ENCODE measurements around the gene ITGA8. TPM values are rescaled to one million over a fixed set of nuclear protein-coding genes. Genes with fewer than 3 reads are reported as not detected.
"Not testable (repeated sequence)": the region's sequence is repeated elsewhere in the genome, so short reads cannot be mapped to it uniquely, and the experiment has no call there.

ITGA8 gene
- 0.13 and 0.14 TPM in 2 replicates for total RNA-seq

DNA sequence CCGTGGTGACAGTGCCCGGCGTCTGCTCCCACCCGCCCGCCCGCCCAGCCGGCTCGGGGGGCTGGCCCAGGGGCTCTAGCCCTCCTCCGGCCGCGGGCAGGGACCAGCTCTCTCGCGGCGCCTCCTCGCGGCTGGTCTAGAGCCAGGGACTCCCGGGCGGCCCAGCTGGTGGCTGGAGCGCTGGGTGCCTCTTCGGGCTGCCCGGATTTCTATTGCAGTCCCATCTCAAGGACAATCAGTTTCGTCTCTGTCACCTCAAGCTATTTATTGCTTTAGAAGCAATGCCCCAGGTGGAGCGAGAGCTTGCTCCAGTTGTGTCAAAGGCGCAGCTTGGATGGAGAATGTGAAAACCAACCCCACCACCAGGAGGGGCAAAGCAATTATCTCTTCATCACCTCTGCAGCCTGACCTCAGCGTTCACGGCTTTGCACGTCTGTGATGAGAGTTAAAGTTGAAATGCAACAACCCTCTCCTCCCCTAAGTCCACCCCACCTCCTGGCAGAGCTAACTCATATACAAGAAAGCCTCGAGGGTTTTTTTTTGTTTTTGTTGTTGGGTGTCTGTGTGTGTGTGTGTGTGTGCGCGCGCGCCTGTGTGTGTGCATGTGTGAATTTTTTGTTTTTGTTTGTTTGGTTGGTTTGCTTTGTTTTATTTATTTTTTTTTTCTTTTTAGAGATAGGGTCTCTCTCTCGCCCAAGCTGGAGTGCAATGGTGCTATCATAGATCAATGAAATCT lies at the start of gene ITGA8:
Gene ITGA8, minus strand, starts transcription at position 24 of the 736 bp plus-strand sequence. CDS start 151 bp downstream, outside the sequence.
- peak; percentile 12 for TF ChIP-seq CTCF (IDR thresholded peaks at IDR 0.05; ENCODE audit: insufficient read depth, low read length, poor library complexity, severe bottlenecking)
- Histone ChIP-seq H3K27me3 (ENCODE audit: control insufficient read depth, insufficient read depth, low read length) (peaks cover 31% of the 10 kb centered on the region), H3K4me3 (ENCODE audit: low read depth, low read length) (no peak within 1 kb of the TSS), H3K36me3 (ENCODE audit: control insufficient read depth, insufficient read depth, low read length) (no peaks in the 10 kb centered on the region)
- no peak for DNase-seq (ENCODE audit: low read depth)

DNA sequence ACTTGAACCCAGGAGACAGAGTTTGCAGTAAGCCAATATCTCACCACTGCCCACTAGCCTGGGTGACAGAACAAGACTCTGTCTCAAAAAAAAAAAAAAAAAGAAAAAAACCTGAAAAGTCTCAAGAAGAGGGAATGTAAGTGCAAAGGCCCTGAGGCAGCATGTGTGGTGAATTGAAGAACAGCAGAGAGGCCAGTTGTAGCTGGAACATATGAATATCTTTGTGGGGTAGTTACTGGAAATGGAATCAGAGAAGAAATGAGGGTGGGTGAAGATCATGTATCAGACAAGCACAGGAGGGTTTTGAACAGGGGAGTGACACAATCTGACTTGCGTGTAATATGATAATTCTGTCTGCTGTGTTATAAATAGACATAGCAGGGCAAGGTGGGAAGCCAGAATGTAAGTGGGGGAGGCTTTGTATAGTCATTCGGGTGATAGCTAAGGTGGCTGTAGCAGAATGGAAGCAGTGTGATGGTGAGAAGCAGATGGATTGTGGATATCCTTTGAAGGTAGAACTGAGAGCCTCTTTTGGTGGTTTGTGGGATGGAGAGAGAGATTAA lies 45.3 kb upstream of the ITGA8 start:
- TF ChIP-seq CTCF (IDR thresholded peaks at IDR 0.05; ENCODE audit: insufficient read depth, low read length, poor library complexity, severe bottlenecking), result no peak
- DNase-seq (ENCODE audit: low read depth), result no peak
- no peak overlapping the region for H3K4me3 ChIP-seq (ENCODE audit: low read depth, low read length)
- H3K36me3 ChIP-seq (ENCODE audit: control insufficient read depth, insufficient read depth, low read length), result no peaks in the 10 kb centered on the region
- H3K27me3 ChIP-seq (ENCODE audit: control insufficient read depth, insufficient read depth, low read length), result no peaks in the 10 kb centered on the region

DNA sequence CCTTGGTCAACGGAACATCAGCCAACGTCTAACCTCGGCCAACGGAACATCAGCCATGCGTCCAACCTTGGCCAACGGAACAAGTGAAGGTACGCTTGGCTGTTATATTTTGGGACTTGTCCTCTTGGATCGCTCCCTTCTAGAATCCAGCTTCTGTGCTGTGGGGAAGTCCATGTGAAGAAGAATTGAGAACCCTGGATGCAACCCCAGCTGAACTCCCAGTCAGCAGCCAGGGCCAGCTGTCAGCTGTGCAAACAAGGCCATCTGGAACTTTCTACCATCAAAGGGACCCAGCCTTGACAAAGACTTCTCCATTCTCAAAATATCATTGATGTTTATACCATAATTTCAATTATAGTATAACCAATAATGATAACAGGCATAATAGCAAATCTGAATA lies 43.3 kb upstream of the ITGA8 start:
- DNase-seq (ENCODE audit: low read depth), result no peak
- H3K27me3 ChIP-seq (ENCODE audit: control insufficient read depth, insufficient read depth, low read length), result no peaks in the 10 kb centered on the region
- TF ChIP-seq CTCF (IDR thresholded peaks at IDR 0.05; ENCODE audit: insufficient read depth, low read length, poor library complexity, severe bottlenecking), result no peak
- no peak overlapping the region for H3K4me3 ChIP-seq (ENCODE audit: low read depth, low read length)
- no peaks in the 10 kb centered on the region for H3K36me3 ChIP-seq (ENCODE audit: control insufficient read depth, insufficient read depth, low read length)

- H3K4me3 ChIP-seq (ENCODE audit: low read depth, low read length); H3K36me3 ChIP-seq (ENCODE audit: control insufficient read depth, insufficient read depth, low read length); H3K27me3 ChIP-seq (ENCODE audit: control insufficient read depth, insufficient read depth, low read length); DNase-seq (ENCODE audit: low read depth): not testable (repeated sequence)
Observed at GRCh38 chr10:15762239-15762638, 42.5 kb upstream of the ITGA8 start.

- not testable (repeated sequence) for DNase-seq (ENCODE audit: low read depth); H3K4me3 ChIP-seq (ENCODE audit: low read depth, low read length); H3K36me3 ChIP-seq (ENCODE audit: control insufficient read depth, insufficient read depth, low read length); H3K27me3 ChIP-seq (ENCODE audit: control insufficient read depth, insufficient read depth, low read length)
Observed at GRCh38 chr10:15761224-15761623, 41.5 kb upstream of the ITGA8 start.

- no peak for DNase-seq (ENCODE audit: low read depth)
- Histone ChIP-seq H3K4me3 (ENCODE audit: low read depth, low read length) (no peak overlapping the region), H3K27me3 (ENCODE audit: control insufficient read depth, insufficient read depth, low read length) (no peaks in the 10 kb centered on the region), H3K36me3 (ENCODE audit: control insufficient read depth, insufficient read depth, low read length) (no peaks in the 10 kb centered on the region)
- no peak for TF ChIP-seq CTCF (IDR thresholded peaks at IDR 0.05; ENCODE audit: insufficient read depth, low read length, poor library complexity, severe bottlenecking)
Observed at GRCh38 chr10:15760681-15761080, 41.0 kb upstream of the ITGA8 start.

- Histone ChIP-seq H3K36me3 (ENCODE audit: control insufficient read depth, insufficient read depth, low read length) (no peaks in the 10 kb centered on the region), H3K27me3 (ENCODE audit: control insufficient read depth, insufficient read depth, low read length) (no peaks in the 10 kb centered on the region), H3K4me3 (ENCODE audit: low read depth, low read length) (no peak overlapping the region)
- DNase-seq (ENCODE audit: low read depth), result no peak
- TF ChIP-seq CTCF (IDR thresholded peaks at IDR 0.05; ENCODE audit: insufficient read depth, low read length, poor library complexity, severe bottlenecking), result no peak
Observed at GRCh38 chr10:15759265-15759664, 39.5 kb upstream of the ITGA8 start.

Data from kidney epithelial cell (primary cell).